ENCODE measurements around the gene TMEM86B. TPM values are rescaled to one million over a fixed set of nuclear protein-coding genes. Genes with fewer than 3 reads are reported as not detected.
"Not testable (repeated sequence)": the region's sequence is repeated elsewhere in the genome, so short reads cannot be mapped to it uniquely, and the experiment has no call there.

Gene TMEM86B
- total and polyA plus RNA-seq, 2 experiments from 2014 or later = 0.46 to 2.4 TPM

GRCh38 chr19:55227241-55228014 is 1.1 kb downstream of the TMEM86B start:
- H3K9ac ChIP-seq = no peak overlapping the region
- no peak overlapping the region for H2AFZ ChIP-seq
- H3K27me3 ChIP-seq (replicated peaks; ENCODE audit: insufficient read depth) = no peaks in the 10 kb centered on the region
- WGBS, 2 experiments (ENCODE audit: low coverage in 1 of 2, low lambda C conversion rate in 2 of 2, missing lambda C conversion rate in 2 of 2) = 84 to 86% methylated on average over 25 of the region's 25 CpGs
- no peak for DNase-seq
- H3K9me2 ChIP-seq (ENCODE audit: insufficient read depth) = no peaks in the 10 kb centered on the region
- no peak for TF ChIP-seq EZH2 (IDR thresholded peaks at IDR 0.05; ENCODE audit: insufficient read depth, poor library complexity, severe bottlenecking)
- TF ChIP-seq EZH2phosphoT487 (IDR thresholded peaks at IDR 0.05; ENCODE audit: insufficient read depth, low read depth) = no peak
- no peaks in the 10 kb centered on the region for H4K20me1 ChIP-seq (ENCODE audit: insufficient read depth)
- H3K4me3 ChIP-seq = no peak overlapping the region
- H3K79me2 ChIP-seq (ENCODE audit: insufficient read depth) = no peaks in the 10 kb centered on the region
- no peaks in the 10 kb centered on the region for H3F3A ChIP-seq (ENCODE audit: insufficient read depth)
- no peaks in the 10 kb centered on the region for H3K4me1 ChIP-seq (ENCODE audit: insufficient read depth)
- in situ Hi-C loops (cut with MboI) = no loop called here
- H3K36me3 ChIP-seq (ENCODE audit: low read depth) = no peaks in the 10 kb centered on the region
- no peaks in the 10 kb centered on the region for H3K9me3 ChIP-seq (ENCODE audit: low read depth)
- H3K4me2 ChIP-seq (ENCODE audit: unreplicated experiment) = no peak overlapping the region
- no peak overlapping the region for H3K27ac ChIP-seq

GRCh38 chr19:55226788-55227187 is 1.8 kb downstream of the TMEM86B start:
- WGBS, 2 experiments (ENCODE audit: low coverage in 1 of 2, low lambda C conversion rate in 2 of 2, missing lambda C conversion rate in 2 of 2) = 67% methylated on average over 18 of the region's 18 CpGs
- in situ Hi-C loops (cut with MboI) = no loop called here
- no peaks in the 10 kb centered on the region for H3F3A ChIP-seq (ENCODE audit: insufficient read depth)
- no peak overlapping the region for H3K9ac ChIP-seq
- H3K27me3 ChIP-seq (replicated peaks; ENCODE audit: insufficient read depth) = no peaks in the 10 kb centered on the region
- H3K4me2 ChIP-seq (ENCODE audit: unreplicated experiment) = no peak overlapping the region
- no peak overlapping the region for H2AFZ ChIP-seq
- no peak overlapping the region for H3K27ac ChIP-seq
- no peaks in the 10 kb centered on the region for H3K4me1 ChIP-seq (ENCODE audit: insufficient read depth)
- no peak overlapping the region for H3K4me3 ChIP-seq
- TF ChIP-seq EZH2phosphoT487 (IDR thresholded peaks at IDR 0.05; ENCODE audit: insufficient read depth, low read depth) (no peak), EZH2 (IDR thresholded peaks at IDR 0.05; ENCODE audit: insufficient read depth, poor library complexity, severe bottlenecking) (no peak)
- no peaks in the 10 kb centered on the region for H4K20me1 ChIP-seq (ENCODE audit: insufficient read depth)
- DNase-seq = no peak
- no peaks in the 10 kb centered on the region for H3K9me2 ChIP-seq (ENCODE audit: insufficient read depth)
- no peaks in the 10 kb centered on the region for H3K36me3 ChIP-seq (ENCODE audit: low read depth)
- no peaks in the 10 kb centered on the region for H3K9me3 ChIP-seq (ENCODE audit: low read depth)
- H3K79me2 ChIP-seq (ENCODE audit: insufficient read depth) = no peaks in the 10 kb centered on the region

DNA sequence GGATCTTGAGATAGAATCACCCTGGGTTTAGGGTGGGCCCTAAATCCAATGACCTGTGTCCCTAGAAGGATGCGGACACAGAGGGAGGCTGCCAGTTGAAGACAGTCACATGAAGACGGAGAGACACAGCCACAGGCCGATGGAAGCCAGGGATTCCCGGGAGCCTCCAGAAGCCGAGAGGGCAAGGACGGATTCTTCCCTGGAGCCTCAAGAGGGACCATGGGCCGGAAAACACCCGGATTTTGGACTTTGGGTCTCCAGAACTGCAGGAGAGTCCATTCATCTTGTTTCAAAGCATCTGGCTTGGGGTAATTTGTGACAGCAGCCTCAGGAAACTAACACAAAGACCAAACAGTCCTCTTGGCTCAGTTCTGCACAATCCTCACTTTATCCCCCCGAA is 2.3 kb downstream of the TMEM86B start:
- H3K27me3 ChIP-seq (replicated peaks; ENCODE audit: insufficient read depth) = no peaks in the 10 kb centered on the region
- no peaks in the 10 kb centered on the region for H3K36me3 ChIP-seq (ENCODE audit: low read depth)
- no peak overlapping the region for H3K27ac ChIP-seq
- no peaks in the 10 kb centered on the region for H3K4me1 ChIP-seq (ENCODE audit: insufficient read depth)
- H3K9ac ChIP-seq = no peak overlapping the region
- no peak for DNase-seq
- no peak overlapping the region for H3K4me2 ChIP-seq (ENCODE audit: unreplicated experiment)
- no peaks in the 10 kb centered on the region for H3K9me3 ChIP-seq (ENCODE audit: low read depth)
- H4K20me1 ChIP-seq (ENCODE audit: insufficient read depth) = no peaks in the 10 kb centered on the region
- in situ Hi-C loops (cut with MboI) = no loop called here
- 74 to 77% methylated on average over 9 of the region's 9 CpGs for WGBS, 2 experiments (ENCODE audit: low coverage in 1 of 2, low lambda C conversion rate in 2 of 2, missing lambda C conversion rate in 2 of 2)
- no peaks in the 10 kb centered on the region for H3K9me2 ChIP-seq (ENCODE audit: insufficient read depth)
- no peaks in the 10 kb centered on the region for H3F3A ChIP-seq (ENCODE audit: insufficient read depth)
- no peak overlapping the region for H2AFZ ChIP-seq
- no peaks in the 10 kb centered on the region for H3K79me2 ChIP-seq (ENCODE audit: insufficient read depth)
- H3K4me3 ChIP-seq = no peak overlapping the region
- no peak for TF ChIP-seq EZH2 (IDR thresholded peaks at IDR 0.05; ENCODE audit: insufficient read depth, poor library complexity, severe bottlenecking)
- TF ChIP-seq EZH2phosphoT487 (IDR thresholded peaks at IDR 0.05; ENCODE audit: insufficient read depth, low read depth) = no peak

- Histone ChIP-seq H2AFZ (no peak overlapping the region), H3K9ac (no peak overlapping the region), H3K4me1 (ENCODE audit: insufficient read depth) (no peaks in the 10 kb centered on the region), H3K9me3 (ENCODE audit: low read depth) (no peaks in the 10 kb centered on the region), H4K20me1 (ENCODE audit: insufficient read depth) (no peaks in the 10 kb centered on the region), H3K4me2 (ENCODE audit: unreplicated experiment) (no peak overlapping the region), H3F3A (ENCODE audit: insufficient read depth) (no peaks in the 10 kb centered on the region), H3K36me3 (ENCODE audit: low read depth) (no peaks in the 10 kb centered on the region), H3K4me3 (no peak overlapping the region), H3K9me2 (ENCODE audit: insufficient read depth) (no peaks in the 10 kb centered on the region), H3K79me2 (ENCODE audit: insufficient read depth) (no peaks in the 10 kb centered on the region), H3K27me3 (replicated peaks; ENCODE audit: insufficient read depth) (no peaks in the 10 kb centered on the region), H3K27ac (no peak overlapping the region)
- DNase-seq = no peak
- no peak for TF ChIP-seq EZH2phosphoT487 (IDR thresholded peaks at IDR 0.05; ENCODE audit: insufficient read depth, low read depth)
- TF ChIP-seq EZH2 (IDR thresholded peaks at IDR 0.05; ENCODE audit: insufficient read depth, poor library complexity, severe bottlenecking) = no peak
- WGBS, 2 experiments (ENCODE audit: low coverage in 1 of 2, low lambda C conversion rate in 2 of 2, missing lambda C conversion rate in 2 of 2) = 81 to 86% methylated on average over 7 of the region's 7 CpGs
- in situ Hi-C loops (cut with MboI) = no loop called here
Observed at GRCh38 chr19:55225415-55225958, 3.1 kb downstream of the TMEM86B start.

- H3K27ac ChIP-seq; in situ Hi-C loops (cut with MboI); H3K9me2 ChIP-seq (ENCODE audit: insufficient read depth); H3F3A ChIP-seq (ENCODE audit: insufficient read depth); H3K36me3 ChIP-seq (ENCODE audit: low read depth); H3K9me3 ChIP-seq (ENCODE audit: low read depth); DNase-seq; H3K79me2 ChIP-seq (ENCODE audit: insufficient read depth); H3K27me3 ChIP-seq (replicated peaks; ENCODE audit: insufficient read depth); H3K9ac ChIP-seq; H2AFZ ChIP-seq; H3K4me3 ChIP-seq; H3K4me1 ChIP-seq (ENCODE audit: insufficient read depth); H3K4me2 ChIP-seq (ENCODE audit: unreplicated experiment); H4K20me1 ChIP-seq (ENCODE audit: insufficient read depth): not testable (repeated sequence)
- 34 to 40% methylated on average over 9 to 11 of the region's 11 CpGs for WGBS, 2 experiments (ENCODE audit: low coverage in 1 of 2, low lambda C conversion rate in 2 of 2, missing lambda C conversion rate in 2 of 2)
Observed at GRCh38 chr19:55224679-55225414, 3.7 kb downstream of the TMEM86B start.
